ENCODE results near the gene ZNF346.

The ZNF346 gene

GRCh38 chr5:177090813-177091212, 68.3 kb downstream of the ZNF346 start:
- Histone ChIP-seq H3K27me3 (ENCODE audit: control insufficient read depth in 2 of 2, insufficient read depth in 2 of 2, low read length in 2 of 2) (no peaks in the 10 kb centered on the region), H3K4me1 (ENCODE audit: control insufficient read depth in 2 of 2, insufficient read depth in 2 of 2, low read length in 2 of 2) (peaks cover 32 to 33% of the 10 kb centered on the region in 2 donors), H3K9ac (ENCODE audit: low read depth in 1 of 2, low read length in 2 of 2) (no peak overlapping the region), H3K27ac (ENCODE audit: low read depth in 2 of 2, low read length in 2 of 2) (no peak overlapping the region), H3K9me3 (ENCODE audit: control insufficient read depth in 2 of 2, low read length in 2 of 2) (no peaks in the 10 kb centered on the region), H3K36me3 (ENCODE audit: control insufficient read depth in 2 of 2, insufficient read depth in 2 of 2, low read length in 2 of 2) (peaks cover 6 to 19% of the 10 kb centered on the region in 2 donors), H3K4me3 (ENCODE audit: low read length in 2 of 2) (no peak overlapping the region)

GRCh38 chr5:177091232-177091631, 68.7 kb downstream of the ZNF346 start:
- H3K4me1 ChIP-seq (ENCODE audit: control insufficient read depth in 2 of 2, insufficient read depth in 2 of 2, low read length in 2 of 2): peaks cover 28% of the 10 kb centered on the region in 2 donors
- H3K27me3 ChIP-seq (ENCODE audit: control insufficient read depth in 2 of 2, insufficient read depth in 2 of 2, low read length in 2 of 2): no peaks in the 10 kb centered on the region
- no peak overlapping the region for H3K4me3 ChIP-seq (ENCODE audit: low read length in 2 of 2)
- no peaks in the 10 kb centered on the region for H3K9me3 ChIP-seq (ENCODE audit: control insufficient read depth in 2 of 2, low read length in 2 of 2)
- no peak overlapping the region for H3K27ac ChIP-seq (ENCODE audit: low read depth in 2 of 2, low read length in 2 of 2)
- H3K9ac ChIP-seq (ENCODE audit: low read depth in 1 of 2, low read length in 2 of 2): no peak overlapping the region
- peaks cover 7 to 19% of the 10 kb centered on the region in 2 donors for H3K36me3 ChIP-seq (ENCODE audit: control insufficient read depth in 2 of 2, insufficient read depth in 2 of 2, low read length in 2 of 2)

- H3K27ac ChIP-seq (ENCODE audit: low read depth in 2 of 2, low read length in 2 of 2): no peak overlapping the region
- H3K9ac ChIP-seq (ENCODE audit: low read depth in 1 of 2, low read length in 2 of 2): no peak overlapping the region
- H3K9me3 ChIP-seq (ENCODE audit: control insufficient read depth in 2 of 2, low read length in 2 of 2): no peaks in the 10 kb centered on the region
- H3K4me3 ChIP-seq (ENCODE audit: low read length in 2 of 2): no peak overlapping the region
- peaks cover 22 to 26% of the 10 kb centered on the region in 2 donors for H3K4me1 ChIP-seq (ENCODE audit: control insufficient read depth in 2 of 2, insufficient read depth in 2 of 2, low read length in 2 of 2)
- H3K27me3 ChIP-seq (ENCODE audit: control insufficient read depth in 2 of 2, insufficient read depth in 2 of 2, low read length in 2 of 2): no peaks in the 10 kb centered on the region
- H3K36me3 ChIP-seq (ENCODE audit: control insufficient read depth in 2 of 2, insufficient read depth in 2 of 2, low read length in 2 of 2): peaks cover 8 to 19% of the 10 kb centered on the region in 2 donors
Observed at GRCh38 chr5:177092178-177093081, 69.9 kb downstream of the ZNF346 start.

GRCh38 chr5:177093082-177093712, 70.7 kb downstream of the ZNF346 start:
- no peak overlapping the region for H3K9ac ChIP-seq (ENCODE audit: low read depth in 1 of 2, low read length in 2 of 2)
- H3K27ac ChIP-seq (ENCODE audit: low read depth in 2 of 2, low read length in 2 of 2): no peak overlapping the region
- no peaks in the 10 kb centered on the region for H3K9me3 ChIP-seq (ENCODE audit: control insufficient read depth in 2 of 2, low read length in 2 of 2)
- peaks cover 22 to 25% of the 10 kb centered on the region in 2 donors for H3K4me1 ChIP-seq (ENCODE audit: control insufficient read depth in 2 of 2, insufficient read depth in 2 of 2, low read length in 2 of 2)
- H3K27me3 ChIP-seq (ENCODE audit: control insufficient read depth in 2 of 2, insufficient read depth in 2 of 2, low read length in 2 of 2): no peaks in the 10 kb centered on the region
- no peak overlapping the region for H3K4me3 ChIP-seq (ENCODE audit: low read length in 2 of 2)
- H3K36me3 ChIP-seq (ENCODE audit: control insufficient read depth in 2 of 2, insufficient read depth in 2 of 2, low read length in 2 of 2): peaks cover 8 to 19% of the 10 kb centered on the region in 2 donors

GRCh38 chr5:177093803-177094202, 71.3 kb downstream of the ZNF346 start:
- Histone ChIP-seq H3K4me3 (ENCODE audit: low read length in 2 of 2) (no peak overlapping the region), H3K27me3 (ENCODE audit: control insufficient read depth in 2 of 2, insufficient read depth in 2 of 2, low read length in 2 of 2) (no peaks in the 10 kb centered on the region), H3K27ac (ENCODE audit: low read depth in 2 of 2, low read length in 2 of 2) (peak overlapping the region in 1 of 2 donors; percentile 13), H3K9me3 (ENCODE audit: control insufficient read depth in 2 of 2, low read length in 2 of 2) (no peaks in the 10 kb centered on the region), H3K4me1 (ENCODE audit: control insufficient read depth in 2 of 2, insufficient read depth in 2 of 2, low read length in 2 of 2) (peaks cover 19 to 25% of the 10 kb centered on the region in 2 donors), H3K9ac (ENCODE audit: low read depth in 1 of 2, low read length in 2 of 2) (no peak overlapping the region), H3K36me3 (ENCODE audit: control insufficient read depth in 2 of 2, insufficient read depth in 2 of 2, low read length in 2 of 2) (peaks cover 8 to 19% of the 10 kb centered on the region in 2 donors)

GRCh38 chr5:177094224-177095087, 72.0 kb downstream of the ZNF346 start:
- Histone ChIP-seq H3K36me3 (ENCODE audit: control insufficient read depth in 2 of 2, insufficient read depth in 2 of 2, low read length in 2 of 2) (peaks cover 8 to 19% of the 10 kb centered on the region in 2 donors), H3K27me3 (ENCODE audit: control insufficient read depth in 2 of 2, insufficient read depth in 2 of 2, low read length in 2 of 2) (no peaks in the 10 kb centered on the region), H3K4me3 (ENCODE audit: low read length in 2 of 2) (no peak overlapping the region), H3K9ac (ENCODE audit: low read depth in 1 of 2, low read length in 2 of 2) (no peak overlapping the region), H3K27ac (ENCODE audit: low read depth in 2 of 2, low read length in 2 of 2) (peak overlapping the region; percentile 26 to 75), H3K9me3 (ENCODE audit: control insufficient read depth in 2 of 2, low read length in 2 of 2) (no peaks in the 10 kb centered on the region), H3K4me1 (ENCODE audit: control insufficient read depth in 2 of 2, insufficient read depth in 2 of 2, low read length in 2 of 2) (peaks cover 20 to 25% of the 10 kb centered on the region in 2 donors)

- Histone ChIP-seq H3K4me3 (ENCODE audit: low read length in 2 of 2) (no peak overlapping the region), H3K9ac (ENCODE audit: low read depth in 1 of 2, low read length in 2 of 2) (no peak overlapping the region), H3K4me1 (ENCODE audit: control insufficient read depth in 2 of 2, insufficient read depth in 2 of 2, low read length in 2 of 2) (peaks cover 15 to 22% of the 10 kb centered on the region in 2 donors), H3K36me3 (ENCODE audit: control insufficient read depth in 2 of 2, insufficient read depth in 2 of 2, low read length in 2 of 2) (peaks cover 8 to 19% of the 10 kb centered on the region in 2 donors), H3K27ac (ENCODE audit: low read depth in 2 of 2, low read length in 2 of 2) (peak overlapping the region; percentile 35 to 75), H3K27me3 (ENCODE audit: control insufficient read depth in 2 of 2, insufficient read depth in 2 of 2, low read length in 2 of 2) (no peaks in the 10 kb centered on the region), H3K9me3 (ENCODE audit: control insufficient read depth in 2 of 2, low read length in 2 of 2) (no peaks in the 10 kb centered on the region)
Observed at GRCh38 chr5:177095088-177095669, 72.7 kb downstream of the ZNF346 start.

GRCh38 chr5:177096162-177097015, 73.9 kb downstream of the ZNF346 start:
- Histone ChIP-seq H3K27ac (ENCODE audit: low read depth in 2 of 2, low read length in 2 of 2) (peak overlapping the region in 1 of 2 donors; percentile 48), H3K4me1 (ENCODE audit: control insufficient read depth in 2 of 2, insufficient read depth in 2 of 2, low read length in 2 of 2) (peaks cover 12 to 20% of the 10 kb centered on the region in 2 donors), H3K9ac (ENCODE audit: low read depth in 1 of 2, low read length in 2 of 2) (peak overlapping the region in 1 of 2 donors; percentile 2), H3K9me3 (ENCODE audit: control insufficient read depth in 2 of 2, low read length in 2 of 2) (no peaks in the 10 kb centered on the region), H3K36me3 (ENCODE audit: control insufficient read depth in 2 of 2, insufficient read depth in 2 of 2, low read length in 2 of 2) (peaks cover 8 to 14% of the 10 kb centered on the region in 2 donors), H3K4me3 (ENCODE audit: low read length in 2 of 2) (no peak overlapping the region), H3K27me3 (ENCODE audit: control insufficient read depth in 2 of 2, insufficient read depth in 2 of 2, low read length in 2 of 2) (peaks cover 0 to 3% of the 10 kb centered on the region in 2 donors)
